ENCODE data around the gene ARID3A.

DNA sequence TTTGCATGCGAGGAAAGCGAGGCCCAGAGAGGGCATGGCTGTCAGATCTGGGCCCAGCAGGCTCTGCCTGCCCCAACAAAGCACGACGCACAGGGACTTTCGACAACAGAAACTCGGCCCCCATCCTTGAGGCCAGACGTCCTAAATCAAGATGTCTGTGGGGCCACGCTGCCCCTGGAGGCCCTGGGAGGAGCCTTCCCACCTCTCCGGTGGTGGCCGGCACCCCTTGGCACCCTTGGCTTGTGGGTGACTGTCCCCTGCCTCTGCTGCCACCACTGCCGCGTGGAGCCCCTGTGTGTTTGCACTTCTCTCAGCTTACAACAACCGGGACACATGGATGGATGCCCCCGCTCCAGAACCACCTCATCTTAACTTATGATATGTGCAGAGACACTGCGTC is 62.7 kb downstream of the ARID3A start:
- TF ChIP-seq TBP (CRISPR knock-in tag; IDR thresholded peaks at IDR 0.05) (no peak), MNT (IDR thresholded peaks at IDR 0.05) (no peak), MAX (IDR thresholded peaks at IDR 0.05) (no peak), HCFC1 (IDR thresholded peaks at IDR 0.05; ENCODE audit: low read depth, low read length) (no peak)

Measured in HepG2 (cell line).